ENCODE results near the gene VCAM1.

DNA sequence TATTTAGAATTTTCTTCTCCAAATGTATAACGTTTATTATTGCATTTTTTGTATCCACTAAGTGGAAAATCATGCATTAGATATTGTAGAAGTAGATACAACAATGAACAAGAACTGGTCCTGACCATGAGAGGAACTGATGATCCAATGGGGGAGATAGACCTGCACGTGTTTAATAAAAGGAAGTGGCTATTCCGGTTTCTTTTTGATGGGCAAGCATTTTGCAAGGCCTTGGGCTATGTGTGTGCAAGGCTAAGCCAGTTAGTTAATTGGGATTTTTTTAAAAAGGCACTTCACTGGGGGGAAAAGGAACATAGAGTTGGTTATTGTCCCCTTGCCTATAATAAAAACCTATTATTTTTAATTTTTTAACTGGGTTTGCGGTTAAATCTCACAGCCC is 961 bp upstream of the VCAM1 start:
- TF ChIP-seq YY1 (IDR thresholded peaks at IDR 0.05; ENCODE audit: insufficient read depth, insufficient read length): no peak
- TF ChIP-seq SUZ12 (IDR thresholded peaks at IDR 0.05; ENCODE audit: extremely low read depth, insufficient read depth, insufficient read length): no peak
